GM08714 (cell line): ENCODE results near the gene PDE4B.

Experiments used
- H3K4me3 ChIP-seq: fragments of 200-500 bp; sonication (Bioruptor generic); 2 replicates; pipeline ENCODE4 v1.5.1; 2014; ENCODE audit warnings: mild to moderate bottlenecking, low read length, inconsistent platforms
- ZNF274 ChIP-seq: IDR thresholded peaks from 2 replicates; pipeline ENCODE4 v1.6.1; 2012; ENCODE audit warnings: mild to moderate bottlenecking, low read depth, low read length

PDE4B gene

GRCh38 chr1:66276218-66276617 is 483.5 kb downstream of the PDE4B start:
- no peak overlapping the region; the same call in 1 of the 2 replicates for H3K4me3 ChIP-seq
- no peak for TF ChIP-seq ZNF274

DNA sequence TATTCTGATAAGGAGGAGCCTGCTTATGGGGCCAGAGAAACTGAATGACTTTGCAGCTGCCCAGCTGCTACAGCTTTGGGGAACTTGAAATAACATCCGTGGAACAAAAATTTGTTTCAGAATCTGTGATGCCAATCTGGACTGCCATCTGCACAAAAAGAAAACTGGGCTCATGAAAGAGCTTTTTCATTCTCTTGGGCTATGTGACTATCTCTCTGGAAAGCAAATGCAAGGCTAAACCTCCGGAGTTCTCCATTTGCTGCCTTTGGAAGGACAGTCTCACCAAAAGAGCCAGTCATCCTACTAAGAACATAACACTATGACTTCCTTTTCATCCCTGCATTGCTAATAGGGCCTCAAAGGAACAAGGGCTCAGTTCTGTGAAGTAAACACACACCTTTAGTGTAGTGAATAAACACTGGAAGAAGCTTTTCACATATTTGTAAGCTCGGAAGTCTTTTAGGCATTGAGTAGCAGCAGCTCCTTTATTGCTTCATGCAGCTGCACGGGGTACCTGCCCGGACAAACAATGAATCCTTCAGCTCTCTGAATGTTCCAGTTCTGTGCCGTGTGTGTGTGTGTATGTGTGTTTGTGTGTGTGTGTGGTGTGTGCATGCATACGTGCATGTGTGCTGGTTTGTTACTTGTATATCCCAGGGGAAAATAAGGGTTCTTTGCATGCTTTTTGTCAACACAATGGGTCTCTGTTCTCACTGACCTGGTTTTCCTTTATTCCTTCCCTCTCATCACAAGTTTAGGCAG is 485.7 kb downstream of the PDE4B start:
- peak overlapping the region; percentile 51; the same call in 1 of the 2 replicates for H3K4me3 ChIP-seq
- TF ChIP-seq ZNF274: no peak

DNA sequence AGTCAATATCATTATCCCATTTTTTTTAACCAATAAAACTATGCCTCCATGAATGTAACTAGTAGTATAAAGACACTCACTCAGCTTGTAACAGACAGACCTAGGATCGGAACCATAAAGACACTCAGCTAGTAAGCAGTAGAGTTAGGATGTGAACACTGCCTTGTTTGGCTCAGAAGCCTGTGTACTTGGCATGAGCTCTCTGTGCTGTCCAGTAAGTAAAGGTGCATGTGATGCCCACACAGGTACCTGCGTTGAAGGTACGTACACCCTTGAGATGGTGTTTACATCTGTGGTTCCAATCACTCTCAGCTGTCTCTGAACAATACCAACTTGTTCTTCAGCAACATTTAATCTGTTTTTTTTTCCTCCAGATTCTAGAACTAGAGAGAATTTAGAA is 489.1 kb downstream of the PDE4B start:
- H3K4me3 ChIP-seq: peak overlapping the region; percentile 55; the same call in 1 of the 2 replicates
- TF ChIP-seq ZNF274: no peak

DNA sequence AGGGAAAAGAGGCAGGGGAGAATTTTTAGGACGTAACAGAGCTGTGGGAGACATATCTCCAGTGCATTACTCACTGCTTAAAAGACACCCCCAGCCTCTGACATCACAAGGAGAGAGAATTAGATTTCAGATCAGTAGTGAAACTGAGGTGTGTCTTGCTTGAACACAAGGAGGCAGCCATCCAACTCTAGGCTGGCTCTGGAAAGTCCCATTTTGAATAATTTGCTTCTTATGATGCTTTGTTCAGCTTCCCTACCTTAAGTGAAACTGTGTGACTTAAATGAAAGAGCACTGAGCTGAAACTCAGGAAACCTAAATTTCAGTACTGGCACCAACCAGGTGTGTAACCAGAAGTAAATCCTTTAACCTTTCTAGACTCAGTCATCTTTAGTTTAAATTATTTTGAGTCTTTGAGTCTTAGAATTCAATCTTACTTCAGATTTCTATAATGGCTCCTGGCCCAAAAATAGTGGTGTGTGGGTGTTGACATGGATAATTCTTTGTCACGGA is 489.7 kb downstream of the PDE4B start:
- peak overlapping the region; percentile 57; the same call in 1 of the 2 replicates for H3K4me3 ChIP-seq
- no peak for TF ChIP-seq ZNF274

- H3K4me3 ChIP-seq: peak overlapping the region; percentile 57; the same call in 1 of the 2 replicates
- no peak for TF ChIP-seq ZNF274
These were observed 490.4 kb downstream of the PDE4B start for GRCh38 chr1:66282891-66283621.

- no peak overlapping the region for H3K4me3 ChIP-seq
- TF ChIP-seq ZNF274: no peak
These were observed 490.9 kb downstream of the PDE4B start for GRCh38 chr1:66283622-66284041.

DNA sequence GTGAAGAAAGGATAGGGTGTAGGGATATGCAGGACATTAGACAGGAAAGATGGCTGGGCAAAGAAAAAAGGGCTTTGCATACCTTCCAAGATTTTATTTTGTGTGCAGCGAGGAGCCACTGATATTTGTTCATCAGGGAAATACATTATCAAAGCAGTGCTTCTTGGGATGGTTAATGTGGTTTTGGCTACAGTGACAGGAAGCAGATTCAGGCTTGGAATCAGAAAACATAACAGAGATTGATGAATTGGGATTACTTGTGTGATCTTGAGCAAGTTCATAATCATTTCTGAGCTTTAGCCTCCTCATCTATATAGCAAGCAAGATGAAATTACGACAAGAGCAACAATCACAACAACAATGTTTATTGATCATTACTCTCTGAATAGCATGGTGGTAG is 492.1 kb downstream of the PDE4B start:
- H3K4me3 ChIP-seq: no peak overlapping the region
- no peak for TF ChIP-seq ZNF274

DNA sequence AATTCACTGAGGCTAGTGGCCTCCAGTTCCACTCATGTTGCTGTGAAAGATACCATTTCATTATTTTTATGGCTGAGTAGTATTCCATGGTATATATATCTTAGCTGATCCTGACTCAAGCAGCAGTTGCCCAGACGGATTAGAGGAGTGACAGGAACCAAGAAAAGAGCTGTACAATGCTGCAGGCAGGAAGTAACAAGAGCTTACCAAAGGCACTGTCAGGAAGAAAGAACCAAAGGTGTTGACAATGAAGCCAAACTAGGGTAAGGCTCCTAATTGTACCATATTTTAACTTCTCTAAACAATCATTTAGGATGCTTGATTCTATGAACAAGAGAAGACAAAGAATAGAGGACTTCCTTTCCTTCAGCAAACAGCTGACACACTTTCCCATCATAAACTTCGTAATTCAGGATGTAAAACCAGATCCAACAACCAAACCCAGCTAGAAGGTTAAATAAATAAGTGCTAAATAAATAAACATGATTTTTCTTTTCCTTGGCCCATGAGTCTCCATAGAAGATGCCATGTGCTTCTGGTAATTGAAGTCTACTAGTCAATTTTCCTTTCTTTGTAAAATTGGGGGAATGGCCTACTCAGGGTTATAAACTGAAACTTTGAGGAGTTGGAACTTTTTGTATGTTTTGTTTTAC is 493.0 kb downstream of the PDE4B start:
- no peak for TF ChIP-seq ZNF274
- H3K4me3 ChIP-seq: no peak overlapping the region

- no peak overlapping the region for H3K4me3 ChIP-seq
- TF ChIP-seq ZNF274: no peak
These were observed 493.6 kb downstream of the PDE4B start for GRCh38 chr1:66286307-66286706.

GRCh38 chr1:66288048-66288447 is 495.4 kb downstream of the PDE4B start:
- TF ChIP-seq ZNF274: no peak
- H3K4me3 ChIP-seq: no peak overlapping the region

GRCh38 chr1:66290761-66291530 is 498.3 kb downstream of the PDE4B start:
- H3K4me3 ChIP-seq: no peak overlapping the region
- no peak for TF ChIP-seq ZNF274

DNA sequence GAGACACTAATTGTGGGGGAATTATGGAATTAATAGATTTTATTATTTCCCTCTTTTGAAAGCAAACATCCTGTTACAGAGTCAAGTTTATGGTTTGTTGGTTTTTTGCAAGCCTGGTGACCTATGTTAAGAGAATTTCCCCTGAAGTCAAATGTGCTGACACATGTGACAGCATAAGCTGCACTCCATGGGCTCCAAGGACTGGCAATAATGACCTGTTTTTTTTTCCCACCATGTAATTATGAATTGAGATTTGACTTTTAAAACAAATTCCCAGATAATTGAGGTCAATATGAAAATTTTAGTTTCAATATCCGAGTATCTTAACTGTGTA is 498.8 kb downstream of the PDE4B start:
- no peak for TF ChIP-seq ZNF274
- no peak overlapping the region for H3K4me3 ChIP-seq

DNA sequence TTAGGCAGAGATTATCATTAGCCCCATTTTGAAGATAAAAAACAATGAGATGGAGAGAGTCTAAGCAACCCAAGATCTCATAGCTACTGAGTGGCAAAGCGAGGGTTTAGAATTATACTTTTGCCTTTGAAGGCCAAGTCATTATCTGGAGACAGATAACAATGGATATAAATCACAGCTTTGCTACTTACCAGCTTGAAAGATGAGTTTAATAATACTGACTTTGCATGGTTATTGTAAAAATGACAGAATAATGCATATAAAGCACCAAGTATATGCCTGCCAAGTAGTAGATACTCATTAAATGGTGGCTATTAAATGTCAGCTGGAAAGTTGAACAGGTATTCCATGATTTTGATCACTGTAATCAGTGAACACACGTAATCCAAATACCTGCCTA is 499.6 kb downstream of the PDE4B start:
- TF ChIP-seq ZNF274: no peak
- no peak overlapping the region for H3K4me3 ChIP-seq

GRCh38 chr1:66292944-66293343 is 500.2 kb downstream of the PDE4B start:
- no peak overlapping the region for H3K4me3 ChIP-seq
- TF ChIP-seq ZNF274: no peak
